ENCODE results near the gene YY1.

YY1 gene

DNA sequence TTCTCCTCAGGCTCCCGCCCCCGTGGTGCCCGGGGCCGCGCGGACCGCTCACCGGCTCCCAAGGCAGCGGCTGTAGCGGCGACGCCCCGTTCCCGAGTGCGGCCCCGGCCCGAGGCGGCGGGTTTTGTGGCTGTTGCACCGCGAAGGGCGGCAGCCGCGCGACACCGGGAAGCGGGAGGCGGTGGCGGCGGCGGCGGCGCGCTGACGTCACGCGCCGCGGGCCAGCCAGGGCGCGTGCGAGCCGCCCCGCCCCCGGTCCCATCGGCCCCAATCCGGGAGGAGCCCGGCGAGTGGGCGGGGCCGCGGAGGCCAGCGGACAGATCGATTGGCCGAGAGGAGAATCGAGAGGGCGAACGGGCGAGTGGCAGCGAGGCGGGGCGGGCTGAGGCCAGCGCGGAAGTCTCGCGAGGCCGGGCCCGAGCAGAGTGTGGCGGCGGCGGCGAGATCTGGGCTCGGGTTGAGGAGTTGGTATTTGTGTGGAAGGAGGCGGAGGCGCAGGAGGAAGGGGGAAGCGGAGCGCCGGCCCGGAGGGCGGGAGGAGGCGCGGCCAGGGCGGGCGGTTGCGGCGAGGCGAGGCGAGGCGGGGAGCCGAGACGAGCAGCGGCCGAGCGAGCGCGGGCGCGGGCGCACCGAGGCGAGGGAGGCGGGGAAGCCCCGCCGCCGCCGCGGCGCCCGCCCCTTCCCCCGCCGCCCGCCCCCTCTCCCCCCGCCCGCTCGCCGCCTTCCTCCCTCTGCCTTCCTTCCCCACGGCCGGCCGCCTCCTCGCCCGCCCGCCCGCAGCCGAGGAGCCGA is at the start of gene YY1:
Gene YY1, plus strand, starts transcription at position 726 of the 792 bp plus-strand sequence. CDS start 101 bp downstream, outside the sequence.
- H3K27me3 ChIP-seq: no peaks in the 10 kb centered on the region
- H3K36me3 ChIP-seq: peaks cover 0 to 52% (median 39%) of the 10 kb centered on the region in 11 experiments; a peak in 16 of 22 replicates
- H3K27ac ChIP-seq: peak within 1 kb of the TSS; percentile 88 to 99 (median 97)
- TF ChIP-seq Cebpa-rat (IDR thresholded peaks at IDR 0.05): no peak
- peak within 1 kb of the TSS; percentile 86 to 92 (median 89) for H3K4me2 ChIP-seq
- H3K4me3 ChIP-seq: peak within 1 kb of the TSS; percentile 91 to 100 (median 99)
- peak within 1 kb of the TSS; percentile 96 to 99 (median 98) for H3K9ac ChIP-seq
- H3K4me1 ChIP-seq: peaks cover 46 to 64% (median 56%) of the 10 kb centered on the region in 10 experiments
- H4K20me1 ChIP-seq: peaks cover 71 to 88% (median 77%) of the 10 kb centered on the region in 11 experiments
- H3K9me3 ChIP-seq (replicated peaks in 1 of 11): no peaks in the 10 kb centered on the region

DNA sequence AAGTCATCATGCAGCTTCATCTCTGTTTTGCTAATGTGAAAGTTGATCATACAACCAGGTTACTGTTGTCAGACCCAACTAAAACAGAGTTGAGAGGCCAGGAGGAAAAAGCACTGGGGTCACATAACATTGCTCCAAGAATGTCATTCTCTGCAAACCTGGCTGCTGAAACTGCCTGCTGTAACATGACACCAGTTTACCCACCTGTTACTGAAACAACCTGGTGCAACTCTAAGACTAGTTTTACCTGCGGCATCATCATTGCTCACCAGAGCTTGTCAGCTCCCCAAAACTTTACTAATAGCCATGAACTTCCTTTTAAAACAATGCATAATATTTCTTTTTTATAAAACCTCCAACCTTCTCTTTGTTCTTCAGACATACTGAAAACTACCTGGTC is 48.8 kb upstream of the YY1 start:
- H3K4me2 ChIP-seq: no peak overlapping the region
- no peaks in the 10 kb centered on the region for H4K20me1 ChIP-seq
- peaks cover 12 to 22% (median 19%) of the 10 kb centered on the region in 10 experiments for H3K4me1 ChIP-seq
- no peak overlapping the region for H3K4me3 ChIP-seq
- no peaks in the 10 kb centered on the region for H3K36me3 ChIP-seq
- no peak overlapping the region for H3K27ac ChIP-seq
- H3K9ac ChIP-seq: no peak overlapping the region
- no peak for TF ChIP-seq Cebpa-rat (IDR thresholded peaks at IDR 0.05)
- no peaks in the 10 kb centered on the region for H3K27me3 ChIP-seq
- H3K9me3 ChIP-seq (replicated peaks in 1 of 11): 0 out of 22 replicates have a peak, but pooled peaks cover 0 to 4% (median 0%) of the 10 kb centered on the region in 11 experiments

DNA sequence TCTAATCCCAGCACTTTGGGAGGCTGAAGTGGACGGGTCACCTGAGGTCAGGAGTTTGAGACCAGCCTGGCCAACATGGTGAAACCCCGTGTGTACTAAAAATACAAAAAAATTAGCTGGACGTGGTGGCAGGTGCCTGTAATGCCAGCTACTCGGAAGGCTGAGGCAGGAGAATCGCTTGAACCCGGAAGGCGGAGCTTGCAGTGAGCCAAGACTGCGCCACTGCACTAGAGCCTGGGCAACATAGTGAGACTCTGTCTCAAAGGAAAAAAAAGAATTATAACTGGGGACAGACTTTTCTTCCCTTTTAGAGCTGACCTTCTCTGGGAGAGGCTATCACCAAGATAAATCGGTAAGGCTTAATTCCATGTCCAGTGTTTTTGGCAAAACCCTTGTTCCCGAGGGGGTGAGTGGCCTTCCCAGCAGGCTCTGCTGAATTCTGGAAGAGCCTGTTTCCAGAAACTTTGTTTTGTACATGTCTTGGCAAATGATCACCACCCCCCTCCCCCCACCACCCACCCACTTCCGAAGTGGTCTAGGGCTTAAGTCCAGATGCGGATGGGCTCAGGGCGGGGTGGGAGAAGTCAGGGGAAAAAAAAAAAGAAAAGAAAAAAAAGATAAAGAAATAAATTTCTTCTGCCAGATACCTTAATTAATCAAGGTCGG is 47.2 kb upstream of the YY1 start:
- TF ChIP-seq Cebpa-rat (IDR thresholded peaks at IDR 0.05): no peak
- no peaks in the 10 kb centered on the region for H3K36me3 ChIP-seq
- peak overlapping the region; percentile 77 to 93 (median 90) for H3K4me2 ChIP-seq
- H3K9ac ChIP-seq: peak overlapping the region in 9 of 11 experiments; percentile 80 to 91 (median 88); a peak in 17 of 22 replicates
- H4K20me1 ChIP-seq: no peaks in the 10 kb centered on the region
- peaks cover 12 to 22% (median 19%) of the 10 kb centered on the region in 10 experiments for H3K4me1 ChIP-seq
- H3K9me3 ChIP-seq (replicated peaks in 1 of 11): 0 out of 22 replicates have a peak, but pooled peaks cover 0 to 4% (median 0%) of the 10 kb centered on the region in 11 experiments
- H3K4me3 ChIP-seq: peak overlapping the region in 3 of 10 experiments; percentile 41 to 64 (median 61); a peak in 2 of 20 replicates
- no peaks in the 10 kb centered on the region for H3K27me3 ChIP-seq
- H3K27ac ChIP-seq: peak overlapping the region; percentile 83 to 96 (median 92); a peak in 20 of 22 replicates

DNA sequence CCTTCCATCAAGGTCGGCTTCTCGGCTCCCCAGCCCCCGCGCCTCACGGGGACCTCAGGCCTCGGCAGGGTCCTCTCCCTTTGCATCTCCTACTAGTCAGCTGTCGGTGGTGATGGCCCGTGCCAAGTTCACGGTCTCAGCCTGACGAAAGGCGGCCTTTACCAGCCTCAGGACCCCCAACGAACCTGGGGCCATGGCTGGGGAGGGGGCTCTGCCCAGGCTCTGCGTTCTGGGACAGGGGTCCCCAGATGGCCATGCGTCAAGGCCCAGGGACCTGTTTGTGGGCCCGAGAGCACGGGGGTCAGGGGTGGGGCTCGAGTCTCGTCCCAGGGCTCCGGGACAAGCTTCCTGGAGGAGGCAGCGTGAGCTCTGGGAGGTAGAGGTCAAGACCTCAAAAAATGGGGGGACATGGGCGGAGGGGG is 46.7 kb upstream of the YY1 start:
- Histone ChIP-seq H3K4me3 (peak overlapping the region; percentile 41 to 64 (median 52)), H3K9ac (peak overlapping the region; percentile 80 to 91 (median 88)), H3K4me1 (peaks cover 12 to 22% (median 19%) of the 10 kb centered on the region in 10 experiments), H4K20me1 (no peaks in the 10 kb centered on the region), H3K27ac (peak overlapping the region; percentile 83 to 96 (median 92)), H3K4me2 (peak overlapping the region; percentile 77 to 93 (median 90)), H3K9me3 (replicated peaks in 1 of 11) (0 out of 22 replicates have a peak, but pooled peaks cover 0 to 4% (median 0%) of the 10 kb centered on the region in 11 experiments), H3K36me3 (no peaks in the 10 kb centered on the region), H3K27me3 (no peaks in the 10 kb centered on the region)
- no peak for TF ChIP-seq Cebpa-rat (IDR thresholded peaks at IDR 0.05)

DNA sequence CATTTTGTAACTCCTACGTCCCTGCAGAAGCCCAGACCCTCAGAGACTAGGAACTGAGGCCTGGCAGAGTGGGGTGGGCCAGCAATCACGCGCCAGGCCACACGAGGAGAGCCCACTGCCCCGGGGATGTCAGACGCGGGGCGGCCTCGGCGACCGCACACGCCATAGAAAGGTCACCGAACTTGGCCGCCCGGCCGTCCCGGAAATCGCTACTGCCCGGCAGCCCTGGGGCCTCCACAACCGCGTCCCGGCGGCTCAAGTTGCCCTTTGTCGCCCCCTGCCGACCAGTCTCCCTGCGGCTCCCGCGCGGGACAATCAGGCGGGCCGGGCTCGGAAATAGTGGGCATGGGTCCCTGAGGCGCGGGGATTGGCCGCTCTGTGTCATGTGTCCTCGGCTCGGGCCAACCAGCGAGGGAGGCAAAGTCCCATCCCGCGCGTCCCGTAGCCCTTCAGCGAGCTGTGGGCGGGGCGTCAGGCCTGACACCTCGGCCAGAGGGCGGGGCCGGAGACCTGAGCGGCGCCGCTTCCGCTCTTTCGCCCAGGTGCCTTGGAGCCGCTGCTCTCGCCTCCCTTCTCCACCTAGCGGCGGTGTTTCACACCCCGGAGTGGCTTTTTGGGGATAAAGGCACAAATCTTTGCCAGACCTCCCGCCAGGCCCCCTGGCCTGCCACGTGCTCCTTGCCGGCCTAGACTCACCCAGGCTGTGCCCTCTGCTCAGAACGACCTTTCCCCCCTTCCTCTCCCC is 46.1 kb upstream of the YY1 start:
- peak overlapping the region; percentile 83 to 96 (median 92) for H3K27ac ChIP-seq
- no peak for TF ChIP-seq Cebpa-rat (IDR thresholded peaks at IDR 0.05)
- 0 out of 22 replicates have a peak, but pooled peaks cover 0 to 4% (median 0%) of the 10 kb centered on the region in 11 experiments for H3K9me3 ChIP-seq (replicated peaks in 1 of 11)
- H3K27me3 ChIP-seq: no peaks in the 10 kb centered on the region
- no peaks in the 10 kb centered on the region for H4K20me1 ChIP-seq
- peak overlapping the region; percentile 41 to 68 (median 56) for H3K4me3 ChIP-seq
- H3K4me1 ChIP-seq: peaks cover 12 to 22% (median 19%) of the 10 kb centered on the region in 10 experiments
- no peaks in the 10 kb centered on the region for H3K36me3 ChIP-seq
- H3K4me2 ChIP-seq: peak overlapping the region; percentile 77 to 93 (median 90)
- peak overlapping the region; percentile 80 to 91 (median 88) for H3K9ac ChIP-seq

DNA sequence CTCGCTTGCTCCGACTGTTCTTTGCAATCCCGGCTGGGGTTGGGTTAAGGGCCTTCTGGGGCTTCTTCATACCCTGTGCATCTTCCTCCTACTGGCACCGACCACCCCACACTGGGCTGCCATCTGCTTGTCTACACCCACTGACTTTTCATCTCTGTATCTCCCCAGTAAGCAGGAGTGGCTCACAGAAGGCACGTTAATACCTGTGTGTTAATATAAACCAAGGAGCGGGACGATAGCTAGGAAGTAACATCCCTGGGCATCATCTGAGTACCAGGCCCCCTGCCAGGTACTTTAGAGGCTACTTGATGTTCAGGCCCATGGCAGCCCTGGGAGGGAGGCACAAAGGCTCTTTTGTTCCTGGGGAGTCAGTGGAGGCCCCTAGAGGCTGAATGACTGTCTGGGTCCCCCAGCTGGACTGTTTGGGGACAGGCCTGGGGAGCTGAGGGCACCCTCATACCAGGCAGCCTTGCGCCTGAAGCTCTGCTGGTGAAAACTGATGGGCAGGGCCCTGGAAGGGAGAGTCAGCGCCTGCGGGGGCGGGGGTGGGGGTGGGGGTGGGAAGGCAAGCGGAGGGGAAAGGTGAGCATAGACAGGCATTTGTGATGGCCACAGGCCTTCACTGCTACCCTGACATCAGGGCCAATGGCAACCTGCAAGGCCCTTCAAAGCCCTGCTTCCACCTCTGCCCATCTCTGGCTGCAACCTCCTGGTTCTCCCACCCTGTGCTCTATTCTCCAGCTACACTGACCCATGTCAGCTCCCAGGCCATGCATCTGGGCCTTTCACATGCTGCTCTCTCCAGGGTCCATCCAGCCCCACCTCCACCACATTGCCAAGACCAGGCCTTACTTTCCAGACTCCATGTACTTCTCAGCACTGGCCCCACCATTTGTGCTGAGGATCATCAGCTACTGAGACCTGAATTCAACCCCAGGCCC is 45.3 kb upstream of the YY1 start:
- Histone ChIP-seq H3K27ac (peak overlapping the region; percentile 31 to 96 (median 91); a peak in 21 of 22 replicates), H3K9ac (peak overlapping the region; percentile 58 to 91 (median 88)), H4K20me1 (no peaks in the 10 kb centered on the region), H3K4me1 (peaks cover 12 to 22% (median 19%) of the 10 kb centered on the region in 10 experiments), H3K36me3 (no peaks in the 10 kb centered on the region), H3K9me3 (replicated peaks in 1 of 11) (0 out of 22 replicates have a peak, but pooled peaks cover 0 to 4% (median 0%) of the 10 kb centered on the region in 11 experiments), H3K4me3 (peak overlapping the region; percentile 10 to 68 (median 52); a peak in 16 of 20 replicates), H3K4me2 (peak overlapping the region; percentile 55 to 92 (median 83)), H3K27me3 (no peaks in the 10 kb centered on the region)
- TF ChIP-seq Cebpa-rat (IDR thresholded peaks at IDR 0.05): no peak

DNA sequence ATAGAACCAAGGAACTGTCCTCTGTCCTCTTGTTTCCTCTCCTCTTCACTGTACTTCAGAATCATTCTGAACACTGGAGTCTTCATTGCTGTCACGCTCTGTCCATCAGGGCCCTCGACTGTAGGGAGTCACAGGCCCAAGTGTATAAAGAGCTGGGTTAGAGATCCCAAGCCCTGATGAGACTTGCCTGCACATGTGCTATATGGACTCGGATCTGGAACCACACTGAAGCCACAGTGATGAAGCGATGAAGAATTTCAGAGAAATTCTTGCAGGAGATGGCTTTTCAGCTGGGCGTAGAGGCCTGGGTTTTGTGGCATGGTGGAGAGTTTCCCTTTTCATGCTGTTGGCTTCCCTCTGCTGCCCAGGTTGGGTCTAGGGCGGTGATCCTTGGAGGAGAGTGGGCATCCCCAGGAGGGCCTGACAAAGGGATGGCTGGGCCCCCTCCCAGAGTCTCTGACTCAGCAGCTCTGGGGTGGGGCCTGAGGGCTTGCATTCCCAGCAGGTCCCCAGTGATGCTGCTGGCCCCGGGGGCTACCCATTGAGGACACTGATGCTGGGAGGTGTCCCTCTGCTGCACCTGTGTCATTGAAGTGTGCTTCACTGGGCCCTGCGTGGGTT is 39.6 kb upstream of the YY1 start:
- no peaks in the 10 kb centered on the region for H3K9me3 ChIP-seq (replicated peaks in 1 of 11)
- no peak overlapping the region for H3K4me3 ChIP-seq
- no peaks in the 10 kb centered on the region for H3K36me3 ChIP-seq
- H3K4me1 ChIP-seq: peaks cover 0 to 34% (median 25%) of the 10 kb centered on the region in 10 experiments; a peak in 17 of 20 replicates
- H3K9ac ChIP-seq: no peak overlapping the region
- H4K20me1 ChIP-seq: no peaks in the 10 kb centered on the region
- TF ChIP-seq Cebpa-rat (IDR thresholded peaks at IDR 0.05): no peak
- H3K27me3 ChIP-seq: no peaks in the 10 kb centered on the region
- 0 out of 22 replicates have a peak overlapping the region, but pooled peaks of 1 of the 11 experiments have one; percentile 7 for H3K4me2 ChIP-seq
- H3K27ac ChIP-seq: no peak overlapping the region

Measured in BLaER1 treated with 17β-estradiol and CSF1 and Interleukin-3, amounts not matched to agents 10 nM and 100 nM (cell line).